Uterus (tissue), 4 donors: ENCODE results near the gene SYNJ1. TPM values are rescaled to one million over a fixed set of nuclear protein-coding genes. Genes with fewer than 3 reads are reported as not detected.
"Not testable (repeated sequence)": the region's sequence is repeated elsewhere in the genome, so short reads cannot be mapped to it uniquely, and the experiment has no call there.

Experiments used
- DNase-seq, 2 donors: peaks; one replicate each; pipeline ENCODE4 v3.0.0-alpha.2; 2019 to 2020
- H3K27ac ChIP-seq, 2 donors: fragments of 200-600 bp; sonication (generic); 1 replicate in 1 of 2; 2 replicates in 1 of 2; pipeline ENCODE4 v1.5.1; 2016 to 2018
- H3K27me3 ChIP-seq, 2 donors: fragments of 200-600 bp; sonication (generic); one replicate each; pipeline ENCODE4 v1.5.1; 2018 to 2019; ENCODE audit warnings: control low read depth in 1 of 2
- H3K36me3 ChIP-seq, 2 donors: fragments of 200-600 bp; sonication (generic); one replicate each; pipeline ENCODE4 v1.5.1; 2019; ENCODE audit warnings: control low read depth in 1 of 2
- H3K4me1 ChIP-seq, 2 donors: fragments of 200-600 bp; sonication (generic); one replicate each; pipeline ENCODE4 v1.5.1; 2018 to 2019; ENCODE audit warnings: control low read depth in 1 of 2
- H3K4me3 ChIP-seq, 2 donors: fragments of 200-600 bp; sonication (generic); 1 replicate in 1 of 2; 2 replicates in 1 of 2; pipeline ENCODE4 v1.5.1; 2018 to 2019; ENCODE audit warnings: mild to moderate bottlenecking in 1 of 2
- H3K9me3 ChIP-seq, 2 donors: fragments of 200-600 bp; sonication (generic); one replicate each; pipeline ENCODE4 v1.5.1; 2019; ENCODE audit warnings: control low read depth in 1 of 2
- CTCF ChIP-seq, 4 experiments: fragments of 200-600 bp in 2 of 4; fragments of 450-650 bp in 2 of 4; sonication (generic) in 2 of 4; IDR thresholded peaks; one replicate each; pipeline ENCODE4 v1.5.1; 2016 to 2019; ENCODE audit warnings: antibody characterized with exemption in 4 of 4, mild to moderate bottlenecking in 2 of 4, moderate library complexity in 1 of 4
- POLR2A ChIP-seq, 2 donors: fragments of 450-650 bp; IDR thresholded peaks; one replicate each; pipeline ENCODE4 v1.6.1; 2016; ENCODE audit warnings: antibody characterized with exemption in 2 of 2, mild to moderate bottlenecking in 1 of 2, moderate library complexity in 1 of 2
- intact Hi-C: fragments of 100-400 bp; cut with DNase I; formaldehyde crosslinking; loops from one replicate; pipeline ENCODE4 v1.15.1; 2023; ENCODE audit warnings: low total_unique reads
- total RNA-seq, 4 donors: library from RNA; depleted of rRNA in 3 of 4; stranded (reverse); fragments of >200 nt in 3 of 4; gene quantifications; one replicate each; pipeline versions ENCODE4 v1.1.0 to v1.2.4, GENCODE V29; 2014 to 2023
- donor health status: DM: yes; HTN: yes; CAD: no.

SYNJ1 gene
- total RNA-seq, 4 donors from 2014 or later, result 8.8 to 25.0 (median 15.7) TPM

DNA sequence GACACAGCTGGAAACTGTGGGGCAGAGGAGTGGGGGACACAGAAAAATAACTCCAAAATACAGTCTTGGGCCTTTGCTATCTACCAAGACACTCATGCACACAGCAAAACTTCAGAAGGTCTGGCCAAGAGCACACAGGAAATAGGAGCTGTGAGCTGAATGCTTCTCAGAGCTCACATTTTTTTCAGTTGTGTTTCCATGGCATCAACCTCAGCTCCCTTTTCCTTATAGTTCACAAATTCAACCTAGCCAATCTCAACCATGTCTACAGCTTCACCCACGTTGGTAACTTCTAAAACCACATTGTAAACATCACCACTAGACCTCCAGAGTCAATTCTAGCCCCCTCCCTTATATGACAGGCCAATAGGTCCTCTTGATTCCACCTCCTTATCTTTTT lies 19.6 kb upstream of the SYNJ1 start:
- H3K27me3 ChIP-seq, result no peaks in the 10 kb centered on the region
- DNase-seq, result no peak
- intact Hi-C loops, result no loop called here
- no peak overlapping the region for H3K4me3 ChIP-seq
- no peaks in the 10 kb centered on the region for H3K4me1 ChIP-seq
- no peak overlapping the region for H3K27ac ChIP-seq
- H3K9me3 ChIP-seq, result no peaks in the 10 kb centered on the region
- H3K36me3 ChIP-seq, result no peaks in the 10 kb centered on the region
- no peak for TF ChIP-seq POLR2A (IDR thresholded peaks at IDR 0.05)
- no peak for TF ChIP-seq CTCF (IDR thresholded peaks at IDR 0.05)

DNA sequence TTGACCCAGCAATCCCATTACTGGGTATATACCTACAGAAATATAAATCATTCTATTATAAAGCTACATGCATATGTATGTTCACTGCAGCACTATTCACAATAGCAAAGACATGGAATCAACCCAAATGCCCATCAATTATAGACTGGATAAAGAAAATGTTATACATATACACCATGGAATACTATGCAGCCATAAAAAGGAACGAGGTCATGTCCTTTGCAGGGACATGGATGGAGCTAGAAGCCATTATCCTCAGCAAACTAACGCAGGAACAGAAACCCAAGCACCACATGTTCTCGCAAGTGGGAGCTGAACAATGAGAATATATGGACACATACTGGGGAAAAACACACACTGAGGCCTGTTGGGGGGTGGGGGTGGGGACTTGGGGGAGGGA lies 18.9 kb upstream of the SYNJ1 start:
- H3K36me3 ChIP-seq, H3K27me3 ChIP-seq, H3K9me3 ChIP-seq, H3K4me3 ChIP-seq, DNase-seq, H3K27ac ChIP-seq, intact Hi-C loops, H3K4me1 ChIP-seq: not testable (repeated sequence)

GRCh38 chr21:32742396-32742795 lies 14.6 kb upstream of the SYNJ1 start:
- H3K27me3 ChIP-seq, result no peaks in the 10 kb centered on the region
- H3K36me3 ChIP-seq, result no peaks in the 10 kb centered on the region
- no peak overlapping the region for H3K27ac ChIP-seq
- TF ChIP-seq CTCF (IDR thresholded peaks at IDR 0.05), result no peak
- no peak for TF ChIP-seq POLR2A (IDR thresholded peaks at IDR 0.05)
- H3K9me3 ChIP-seq, result no peaks in the 10 kb centered on the region
- intact Hi-C loops, result no loop called here
- no peak for DNase-seq
- H3K4me3 ChIP-seq, result no peak overlapping the region
- H3K4me1 ChIP-seq, result no peaks in the 10 kb centered on the region

GRCh38 chr21:32741336-32741735 lies 13.5 kb upstream of the SYNJ1 start:
- Histone ChIP-seq H3K27me3 (no peaks in the 10 kb centered on the region), H3K9me3 (no peaks in the 10 kb centered on the region), H3K36me3 (no peaks in the 10 kb centered on the region), H3K4me1 (no peaks in the 10 kb centered on the region), H3K4me3 (no peak overlapping the region), H3K27ac (no peak overlapping the region)
- intact Hi-C loops, result no loop called here
- no peak for TF ChIP-seq POLR2A (IDR thresholded peaks at IDR 0.05)
- no peak for TF ChIP-seq CTCF (IDR thresholded peaks at IDR 0.05)
- DNase-seq, result no peak

- no peak for TF ChIP-seq POLR2A (IDR thresholded peaks at IDR 0.05)
- no peak for TF ChIP-seq CTCF (IDR thresholded peaks at IDR 0.05)
- DNase-seq, result no peak
- Histone ChIP-seq H3K36me3 (no peaks in the 10 kb centered on the region), H3K27ac (no peak overlapping the region), H3K9me3 (no peaks in the 10 kb centered on the region), H3K4me1 (no peaks in the 10 kb centered on the region), H3K27me3 (no peaks in the 10 kb centered on the region), H3K4me3 (no peak overlapping the region)
- intact Hi-C loops, result no loop called here
Measured at GRCh38 chr21:32739946-32740345, 12.1 kb upstream of the SYNJ1 start.

DNA sequence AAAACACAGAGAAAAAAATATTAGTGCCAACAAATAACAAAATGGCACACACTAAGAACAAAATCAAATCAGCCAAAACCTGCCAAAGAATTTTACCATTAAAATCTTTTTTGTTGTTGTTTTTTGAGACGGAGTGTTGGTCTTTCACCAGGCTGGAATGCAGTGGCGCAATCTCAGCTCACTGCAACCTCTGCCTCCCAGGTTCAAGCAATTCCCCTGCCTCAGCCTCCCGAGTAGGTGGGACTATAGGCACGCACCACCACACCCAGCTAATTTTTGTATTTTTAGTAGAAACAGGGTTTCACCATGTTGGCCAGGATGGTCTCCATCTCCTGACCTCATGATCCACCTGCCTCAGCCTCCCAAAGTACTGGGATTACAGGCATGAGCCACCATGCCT lies 8.3 kb upstream of the SYNJ1 start:
- not testable (repeated sequence) for H3K27me3 ChIP-seq

More for the DNA sequence above, 8.3 kb upstream of the SYNJ1 start:
- H3K4me3 ChIP-seq, H3K4me1 ChIP-seq, H3K27ac ChIP-seq, H3K9me3 ChIP-seq, intact Hi-C loops, H3K36me3 ChIP-seq, DNase-seq: not testable (repeated sequence)
